ENCODE results near the gene TFB1M. TPM values are rescaled to one million over a fixed set of nuclear protein-coding genes. Genes with fewer than 3 reads are reported as not detected.
A peak's percentile ranks its signal among the peaks of the same experiment; 100 is the strongest.

Gene TFB1M
- total and polyA plus RNA-seq, 7 experiments from 2014 or later, result 15.8 to 45.4 (median 27.1) TPM

DNA sequence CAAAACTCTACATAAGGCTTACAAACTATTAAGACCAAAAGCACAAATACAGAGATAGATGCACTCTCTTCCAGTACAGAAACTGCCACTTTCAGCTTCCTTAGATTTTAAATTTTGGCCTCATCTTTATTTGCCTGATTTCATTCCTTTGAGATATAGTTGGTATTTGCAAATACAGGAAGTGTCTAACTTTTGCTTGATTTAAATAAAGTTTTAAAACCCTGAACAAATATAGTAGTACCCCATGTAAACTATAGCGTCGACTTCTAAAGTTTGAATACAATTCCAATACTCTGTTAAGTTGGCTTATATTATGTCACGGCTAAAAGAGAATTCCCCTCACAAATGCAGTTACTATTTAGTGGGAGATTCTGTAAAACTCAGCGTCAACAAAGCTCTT is 51.6 kb downstream of the TFB1M start:
- H3K4me1 Mint-ChIP-seq, result peaks cover 0 to 12% (median 5%) of the 10 kb centered on the region in 7 donors
- H3K27me3 ChIP-seq (ENCODE audit: control insufficient read depth in 2 of 2, insufficient read depth in 2 of 2, low read length in 2 of 2), result no peaks in the 10 kb centered on the region
- H3K36me3 ChIP-seq (ENCODE audit: control insufficient read depth in 2 of 3, insufficient read depth in 3 of 3, low read length in 3 of 3), result peaks cover 0 to 54% (median 5%) of the 10 kb centered on the region in 3 experiments
- intact Hi-C loops (cut with micrococcal nuclease), result no loop called here
- ATAC-seq (no peak), DNase-seq (no peak)
- H3K27ac ChIP-seq (ENCODE audit: low read depth, low read length), result no peak overlapping the region
- H3K36me3 Mint-ChIP-seq, result peaks cover 4 to 59% (median 19%) of the 10 kb centered on the region in 5 donors
- H3K27ac Mint-ChIP-seq, result peak overlapping the region in 8 of 9 donors; percentile 9 to 83 (median 52)
- H3K4me1 ChIP-seq (ENCODE audit: control insufficient read depth in 2 of 2, insufficient read depth in 2 of 2, low read length in 2 of 2), result no peaks in the 10 kb centered on the region
- H3K9me3 ChIP-seq (ENCODE audit: control insufficient read depth in 2 of 3, low read length in 3 of 3), result no peaks in the 10 kb centered on the region
- H3K4me3 ChIP-seq (ENCODE audit: low read length), result no peak overlapping the region
- no peaks in the 10 kb centered on the region for H3K27me3 Mint-ChIP-seq
- H3K4me3 Mint-ChIP-seq, result no peak overlapping the region
- POLR2A ChIA-PET, result no interaction called here
- H3K9me3 Mint-ChIP-seq, result no peaks in the 10 kb centered on the region
- CTCF ChIA-PET, result interaction anchor here (0.7 kb wide), 1 partner anchor 335 kb away, joined by 3 read pairs; no protein-coding TSS in a partner anchor

DNA sequence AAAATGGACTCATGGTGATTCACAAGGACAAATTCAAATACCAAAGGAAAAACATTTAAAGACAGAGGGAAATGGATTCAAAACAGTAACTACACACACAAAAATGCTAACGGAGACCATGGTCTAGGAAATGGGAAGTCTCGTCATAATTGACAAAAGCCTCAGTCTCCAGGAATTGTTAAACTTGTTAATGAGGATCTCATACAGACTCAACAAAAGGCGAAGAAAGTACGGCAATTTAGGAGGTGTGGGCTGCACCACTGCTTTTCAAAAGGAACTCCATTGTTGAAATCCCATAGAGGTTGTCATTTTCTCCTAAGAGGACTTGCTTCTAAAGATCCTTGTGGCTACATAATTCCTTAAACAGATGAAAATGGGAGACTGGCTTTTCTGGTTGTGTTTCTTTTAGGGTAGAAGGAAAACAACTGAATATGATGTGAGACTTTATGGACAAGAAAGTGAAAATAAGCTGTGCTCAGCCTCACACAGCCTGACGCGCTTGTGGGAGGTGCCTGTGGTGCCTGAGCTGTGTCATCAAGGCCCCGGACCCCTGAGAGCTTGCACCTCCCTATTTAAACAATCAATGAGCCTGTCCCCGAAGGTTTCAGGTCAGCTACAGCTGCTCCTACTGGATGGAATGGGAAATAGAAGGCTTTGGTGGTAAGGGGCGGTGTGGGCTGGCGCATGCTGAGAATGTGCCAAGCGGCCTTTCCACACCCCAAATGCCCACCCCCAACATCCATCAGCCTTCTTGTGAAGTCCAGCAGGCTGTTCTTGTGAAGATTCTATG is 53.0 kb downstream of the TFB1M start:
- peaks cover 0 to 12% (median 5%) of the 10 kb centered on the region in 7 donors for H3K4me1 Mint-ChIP-seq
- DNase-seq, result no peak
- ATAC-seq, result no peak
- no peaks in the 10 kb centered on the region for H3K27me3 Mint-ChIP-seq
- H3K4me3 Mint-ChIP-seq, result no peak overlapping the region
- POLR2A ChIA-PET, result no interaction called here
- H3K9me3 Mint-ChIP-seq, result no peaks in the 10 kb centered on the region
- Histone ChIP-seq H3K4me3 (ENCODE audit: low read length) (no peak overlapping the region), H3K4me1 (ENCODE audit: control insufficient read depth in 2 of 2, insufficient read depth in 2 of 2, low read length in 2 of 2) (no peaks in the 10 kb centered on the region), H3K36me3 (ENCODE audit: control insufficient read depth in 2 of 3, insufficient read depth in 3 of 3, low read length in 3 of 3) (peaks cover 0 to 59% (median 5%) of the 10 kb centered on the region in 3 experiments), H3K27ac (ENCODE audit: low read depth, low read length) (no peak overlapping the region), H3K9me3 (ENCODE audit: control insufficient read depth in 2 of 3, low read length in 3 of 3) (no peaks in the 10 kb centered on the region), H3K27me3 (ENCODE audit: control insufficient read depth in 2 of 2, insufficient read depth in 2 of 2, low read length in 2 of 2) (no peaks in the 10 kb centered on the region)
- peak overlapping the region in 4 of 9 donors; percentile 3 to 83 (median 24) for H3K27ac Mint-ChIP-seq
- H3K36me3 Mint-ChIP-seq, result peaks cover 4 to 64% (median 20%) of the 10 kb centered on the region in 5 donors
- intact Hi-C loops (cut with micrococcal nuclease), result no loop called here
- CTCF ChIA-PET, result no interaction called here

GRCh38 chr6:155260686-155261085 is 53.6 kb downstream of the TFB1M start:
- CTCF ChIA-PET, result no interaction called here
- Histone ChIP-seq H3K4me3 (ENCODE audit: low read length) (no peak overlapping the region), H3K36me3 (ENCODE audit: control insufficient read depth in 2 of 3, insufficient read depth in 3 of 3, low read length in 3 of 3) (peaks cover 0 to 64% (median 5%) of the 10 kb centered on the region in 3 experiments), H3K27me3 (ENCODE audit: control insufficient read depth in 2 of 2, insufficient read depth in 2 of 2, low read length in 2 of 2) (no peaks in the 10 kb centered on the region), H3K9me3 (ENCODE audit: control insufficient read depth in 2 of 3, low read length in 3 of 3) (no peaks in the 10 kb centered on the region), H3K27ac (ENCODE audit: low read depth, low read length) (no peak overlapping the region), H3K4me1 (ENCODE audit: control insufficient read depth in 2 of 2, insufficient read depth in 2 of 2, low read length in 2 of 2) (no peaks in the 10 kb centered on the region)
- H3K27me3 Mint-ChIP-seq, result no peaks in the 10 kb centered on the region
- peaks cover 0 to 12% (median 5%) of the 10 kb centered on the region in 7 donors for H3K4me1 Mint-ChIP-seq
- no peak overlapping the region for H3K4me3 Mint-ChIP-seq
- peaks cover 4 to 62% (median 16%) of the 10 kb centered on the region in 5 donors for H3K36me3 Mint-ChIP-seq
- no peaks in the 10 kb centered on the region for H3K9me3 Mint-ChIP-seq
- intact Hi-C loops (cut with micrococcal nuclease), result no loop called here
- ATAC-seq (no peak), DNase-seq (no peak)
- POLR2A ChIA-PET, result interaction anchor here (0.8 kb wide), 1 partner anchor 552 kb away, joined by 3 read pairs; no protein-coding TSS in a partner anchor
- peak overlapping the region in 2 of 9 donors; percentile 5 to 9 for H3K27ac Mint-ChIP-seq

GRCh38 chr6:155259897-155260296 is 54.4 kb downstream of the TFB1M start:
- no peak overlapping the region for H3K27ac Mint-ChIP-seq
- peaks cover 6 to 62% (median 15%) of the 10 kb centered on the region in 5 donors for H3K36me3 Mint-ChIP-seq

GRCh38 chr6:155259204-155259603 is 55.1 kb downstream of the TFB1M start:
- intact Hi-C loops (cut with micrococcal nuclease), result no loop called here
- Histone ChIP-seq H3K27ac (ENCODE audit: low read depth, low read length) (no peak overlapping the region), H3K9me3 (ENCODE audit: control insufficient read depth in 2 of 3, low read length in 3 of 3) (no peaks in the 10 kb centered on the region), H3K4me1 (ENCODE audit: control insufficient read depth in 2 of 2, insufficient read depth in 2 of 2, low read length in 2 of 2) (no peaks in the 10 kb centered on the region), H3K27me3 (ENCODE audit: control insufficient read depth in 2 of 2, insufficient read depth in 2 of 2, low read length in 2 of 2) (no peaks in the 10 kb centered on the region), H3K36me3 (ENCODE audit: control insufficient read depth in 2 of 3, insufficient read depth in 3 of 3, low read length in 3 of 3) (peaks cover 0 to 69% (median 5%) of the 10 kb centered on the region in 3 experiments), H3K4me3 (ENCODE audit: low read length) (no peak overlapping the region)
- no peak for ATAC-seq
- ChIA-PET POLR2A (no interaction called here), CTCF (no interaction called here)
- H3K4me3 Mint-ChIP-seq, result no peak overlapping the region
- no peaks in the 10 kb centered on the region for H3K9me3 Mint-ChIP-seq
- H3K27ac Mint-ChIP-seq, result peak overlapping the region in 1 of 9 donors; percentile 20
- DNase-seq, result no peak
- no peaks in the 10 kb centered on the region for H3K27me3 Mint-ChIP-seq
- peaks cover 0 to 6% (median 3%) of the 10 kb centered on the region in 7 donors for H3K4me1 Mint-ChIP-seq
- peaks cover 4 to 64% (median 16%) of the 10 kb centered on the region in 5 donors for H3K36me3 Mint-ChIP-seq

More at GRCh38 chr6:155259897-155260296, 54.4 kb downstream of the TFB1M start:
- no peaks in the 10 kb centered on the region for H3K27me3 ChIP-seq (ENCODE audit: control insufficient read depth in 2 of 2, insufficient read depth in 2 of 2, low read length in 2 of 2)
- no peaks in the 10 kb centered on the region for H3K9me3 Mint-ChIP-seq
- peaks cover 0 to 8% (median 5%) of the 10 kb centered on the region in 7 donors for H3K4me1 Mint-ChIP-seq
- ChIA-PET POLR2A (interaction anchor here (0.8 kb wide), 1 partner anchor 553 kb away, joined by 3 read pairs; no protein-coding TSS in a partner anchor), CTCF (no interaction called here)
- DNase-seq (no peak), ATAC-seq (no peak)
- H3K36me3 ChIP-seq (ENCODE audit: control insufficient read depth in 2 of 3, insufficient read depth in 3 of 3, low read length in 3 of 3), result peaks cover 0 to 68% (median 5%) of the 10 kb centered on the region in 3 experiments
- no peaks in the 10 kb centered on the region for H3K27me3 Mint-ChIP-seq
- no peak overlapping the region for H3K4me3 Mint-ChIP-seq
- H3K4me3 ChIP-seq (ENCODE audit: low read length), result no peak overlapping the region
- no peak overlapping the region for H3K27ac ChIP-seq (ENCODE audit: low read depth, low read length)
- H3K4me1 ChIP-seq (ENCODE audit: control insufficient read depth in 2 of 2, insufficient read depth in 2 of 2, low read length in 2 of 2), result no peaks in the 10 kb centered on the region
- intact Hi-C loops (cut with micrococcal nuclease), result no loop called here
- H3K9me3 ChIP-seq (ENCODE audit: control insufficient read depth in 2 of 3, low read length in 3 of 3), result no peaks in the 10 kb centered on the region

- no peak overlapping the region for H3K27ac ChIP-seq (ENCODE audit: low read depth, low read length)
- no peak overlapping the region for H3K4me3 Mint-ChIP-seq
- CTCF ChIA-PET, result no interaction called here
- no peaks in the 10 kb centered on the region for H3K27me3 ChIP-seq (ENCODE audit: control insufficient read depth in 2 of 2, insufficient read depth in 2 of 2, low read length in 2 of 2)
- POLR2A ChIA-PET, result no interaction called here
- ATAC-seq (no peak), DNase-seq (no peak)
- H3K4me1 Mint-ChIP-seq, result peaks cover 0 to 9% (median 0%) of the 10 kb centered on the region in 7 donors
- peaks cover 7 to 66% (median 12%) of the 10 kb centered on the region in 5 donors for H3K36me3 Mint-ChIP-seq
- H3K27ac Mint-ChIP-seq, result peak overlapping the region in 1 of 9 donors; percentile 22
- intact Hi-C loops (cut with micrococcal nuclease), result no loop called here
- H3K9me3 ChIP-seq (ENCODE audit: control insufficient read depth in 2 of 3, low read length in 3 of 3), result no peaks in the 10 kb centered on the region
- no peaks in the 10 kb centered on the region for H3K4me1 ChIP-seq (ENCODE audit: control insufficient read depth in 2 of 2, insufficient read depth in 2 of 2, low read length in 2 of 2)
- peaks cover 0 to 78% (median 5%) of the 10 kb centered on the region in 3 experiments for H3K36me3 ChIP-seq (ENCODE audit: control insufficient read depth in 2 of 3, insufficient read depth in 3 of 3, low read length in 3 of 3)
- no peaks in the 10 kb centered on the region for H3K27me3 Mint-ChIP-seq
- H3K9me3 Mint-ChIP-seq, result no peaks in the 10 kb centered on the region
- no peak overlapping the region for H3K4me3 ChIP-seq (ENCODE audit: low read length)
Measured at GRCh38 chr6:155257796-155258195, 56.5 kb downstream of the TFB1M start.
